HCT116 (cell line): ENCODE results near the gene LAMTOR4. TPM values are rescaled to one million over a fixed set of nuclear protein-coding genes. Genes with fewer than 3 reads are reported as not detected.

ENCODE experiments used
- ATAC-seq: fragments of 200-7000 bp; cut with Tn5 transposase; 2 replicates; pipeline ENCODE4 v1.9.1; 2020; ENCODE audit warnings: mild to moderate bottlenecking, moderate library complexity
- BruUV-seq: library from RNA; stranded (reverse); fragments of 400-500 nt; replicated peaks from 2 replicates; lab custom pipeline; 2021; lab: Mats Ljungman, UMichigan
- CTCF ChIA-PET: fragments of 300-600 bp; sonication (Branson Sonifier 250); formaldehyde crosslinking; loops from one replicate; lab custom pipeline; 2021; ENCODE audit warnings: antibody characterized with exemption; lab: Charles Lee
- POLR2A ChIA-PET: fragments of 300-600, 350-600 bp; sonication (Branson Sonifier 250); formaldehyde crosslinking; loops from one replicate; lab custom pipeline; 2021; ENCODE audit warnings: antibody characterized with exemption; lab: Charles Lee
- RAD21 ChIA-PET, 2 experiments: fragments of 300-600 bp; sonication (Branson Sonifier 250); formaldehyde crosslinking; loops; one replicate each; lab custom pipeline; 2023; ENCODE audit warnings: low total read pairs in 2 of 2; ENCODE audit not compliant: uncharacterized antibody in 2 of 2, unreplicated experiment in 2 of 2, low non-redundant PET in 1 of 2; lab: Charles Lee
- DNase-seq: peaks from one replicate; pipeline ENCODE4 v3.0.0-alpha.2; 2010; ENCODE audit warnings: low read depth, low spot score
- H2AFZ ChIP-seq: fragments of 200-600 bp; shearing (Covaris generic), sonication (generic); 2 replicates; pipeline ENCODE4 v1.6.1; 2017; ENCODE audit warnings: low read depth, mixed run types, mixed read lengths, antibody characterized with exemption, low read length; ENCODE audit not compliant: poor library complexity, severe bottlenecking
- H3K27ac ChIP-seq: 2 replicates; pipeline ENCODE4 v1.5.1; 2012; ENCODE audit warnings: low read depth, low read length
- H3K27me3 ChIP-seq: fragments of 200-600 bp; sonication (generic); 2 replicates; pipeline ENCODE4 v1.6.1; 2016; ENCODE audit warnings: mixed run types, low read length, mixed read lengths; ENCODE audit not compliant: insufficient read depth
- H3K36me3 ChIP-seq, 2 experiments: fragments of 200-500 bp in 1 of 2; fragments of 200-600 bp in 1 of 2; sonication (Bioruptor generic) in 1 of 2; sonication (generic) in 1 of 2; 2 replicates each; pipeline versions ENCODE4 v1.5.1 to v1.6.1; 2014 to 2016; ENCODE audit warnings: low read length in 2 of 2, inconsistent platforms in 1 of 2, mixed read lengths in 1 of 2, mixed run types in 1 of 2; ENCODE audit not compliant: insufficient read depth in 2 of 2, control insufficient read depth in 1 of 2
- H3K4me1 ChIP-seq, 2 experiments: fragments of 200-600 bp in 1 of 2; sonication (generic) in 1 of 2; 2 replicates each; pipeline versions ENCODE4 v1.5.1 to v1.6.1; 2012 to 2017; ENCODE audit warnings: low read length in 2 of 2, inconsistent platforms in 1 of 2, mild to moderate bottlenecking in 1 of 2, mixed read lengths in 1 of 2, mixed run types in 1 of 2, moderate library complexity in 1 of 2; ENCODE audit not compliant: insufficient read depth in 2 of 2, control insufficient read depth in 1 of 2
- H3K4me2 ChIP-seq: fragments of 200-600 bp; sonication (generic); 2 replicates; pipeline ENCODE4 v1.6.1; 2017; ENCODE audit warnings: mixed run types, low read length, mixed read lengths
- H3K4me3 ChIP-seq, 2 experiments: fragments of 200-600 bp in 1 of 2; sonication (generic) in 1 of 2; replicated peaks in 1 of 2; 2 replicates each; pipeline ENCODE4 v1.5.1; 2011 to 2016; ENCODE audit warnings: low read length in 2 of 2, control low read depth in 1 of 2, low read depth in 1 of 2, mild to moderate bottlenecking in 1 of 2, mixed read lengths in 1 of 2, mixed run types in 1 of 2
- H3K79me2 ChIP-seq: fragments of 200-600 bp; sonication (generic); 2 replicates; pipeline ENCODE4 v1.6.1; 2017; ENCODE audit warnings: mild to moderate bottlenecking, mixed run types, low read length, moderate library complexity, mixed read lengths; ENCODE audit not compliant: insufficient read depth
- H3K9ac ChIP-seq: fragments of 200-600 bp; sonication (generic); 2 replicates; pipeline ENCODE4 v1.6.1; 2016; ENCODE audit warnings: low read length, mixed read lengths
- H3K9me2 ChIP-seq: fragments of 200-600 bp; sonication (generic), shearing (Covaris generic); 2 replicates; pipeline ENCODE4 v1.6.1; 2017; ENCODE audit warnings: mixed run types, mild to moderate bottlenecking, moderate library complexity; ENCODE audit not compliant: insufficient read depth
- H3K9me3 ChIP-seq, 2 experiments: fragments of 200-500 bp in 1 of 2; fragments of 200-600 bp in 1 of 2; sonication (Bioruptor generic) in 1 of 2; sonication (generic) in 1 of 2; 2 replicates each; pipeline ENCODE4 v1.6.1; 2014 to 2017; ENCODE audit warnings: low read length in 2 of 2, mixed read lengths in 2 of 2, inconsistent platforms in 1 of 2, low read depth in 1 of 2, mild to moderate bottlenecking in 1 of 2, mixed run types in 1 of 2, moderate library complexity in 1 of 2; ENCODE audit not compliant: control insufficient read depth in 1 of 2, insufficient read depth in 1 of 2
- H4K20me1 ChIP-seq: fragments of 200-600 bp; sonication (generic), shearing (Covaris generic); 2 replicates; pipeline ENCODE4 v1.6.1; 2017; ENCODE audit warnings: mixed run types, mild to moderate bottlenecking, moderate library complexity; ENCODE audit not compliant: insufficient read depth
- ATF3 ChIP-seq: IDR thresholded peaks from 2 replicates; pipeline ENCODE4 v1.6.1; 2012
- CBX3 ChIP-seq: IDR thresholded peaks from 2 replicates; pipeline ENCODE4 v1.6.1; 2012; ENCODE audit warnings: low read depth
- CEBPB ChIP-seq: IDR thresholded peaks from 2 replicates; pipeline ENCODE4 v1.6.1; 2012; ENCODE audit warnings: low read depth
- EGR1 ChIP-seq: IDR thresholded peaks from 2 replicates; pipeline ENCODE4 v1.6.1; 2012; ENCODE audit warnings: low read depth
- ELF1 ChIP-seq: IDR thresholded peaks from 2 replicates; pipeline ENCODE4 v1.6.1; 2012; ENCODE audit warnings: low read depth, borderline replicate concordance
- EZH2 ChIP-seq: fragments of 200-600 bp; sonication (generic); IDR thresholded peaks from 2 replicates; pipeline ENCODE4 v1.6.1; 2017; ENCODE audit warnings: antibody characterized with exemption, mixed run types
- EZH2phosphoT487 ChIP-seq: fragments of 200-600 bp; IDR thresholded peaks from 2 replicates; pipeline ENCODE4 v1.6.1; 2018; ENCODE audit warnings: antibody characterized with exemption, borderline replicate concordance
- FOSL1 ChIP-seq: IDR thresholded peaks from 2 replicates; pipeline ENCODE4 v1.6.1; 2012; ENCODE audit warnings: low read depth
- JUND ChIP-seq: IDR thresholded peaks from 2 replicates; pipeline ENCODE4 v1.6.1; 2012
- POLR2A ChIP-seq: IDR thresholded peaks from 2 replicates; pipeline ENCODE4 v1.7.0; 2011; ENCODE audit warnings: borderline replicate concordance; ENCODE audit not compliant: insufficient read depth, insufficient read length; ENCODE audit errors: extremely low read depth
- POLR2AphosphoS5 ChIP-seq: IDR thresholded peaks from 2 replicates; pipeline ENCODE4 v1.6.1; 2011; ENCODE audit warnings: mild to moderate bottlenecking, low read depth, low read length, moderate library complexity
- RAD21 ChIP-seq: IDR thresholded peaks from 2 replicates; pipeline ENCODE4 v1.6.1; 2012; ENCODE audit warnings: low read depth, mild to moderate bottlenecking
- SIN3A ChIP-seq: IDR thresholded peaks from 2 replicates; pipeline ENCODE4 v1.6.1; 2012; ENCODE audit warnings: low read depth
- SP1 ChIP-seq: IDR thresholded peaks from 2 replicates; pipeline ENCODE4 v1.6.1; 2012; ENCODE audit warnings: low read depth
- SRF ChIP-seq: IDR thresholded peaks from 2 replicates; pipeline ENCODE4 v1.6.1; 2012; ENCODE audit warnings: low read depth
- TCF7L2 ChIP-seq: IDR thresholded peaks from 2 replicates; pipeline ENCODE4 v1.7.0; 2011; ENCODE audit warnings: borderline replicate concordance, inconsistent platforms; ENCODE audit not compliant: insufficient read depth, insufficient read length; ENCODE audit errors: extremely low read depth
- YY1 ChIP-seq: IDR thresholded peaks from 2 replicates; pipeline ENCODE4 v1.6.1; 2011; ENCODE audit warnings: low read length, low read depth, moderate library complexity, mild to moderate bottlenecking; ENCODE audit not compliant: insufficient replicate concordance; ENCODE audit errors: extremely low read depth
- ZFX ChIP-seq: fragments of 450-650 bp; IDR thresholded peaks from 2 replicates; pipeline ENCODE4 v1.6.1; 2017
- ZNF274 ChIP-seq: fragments of 200-500 bp; sonication (Bioruptor generic); IDR thresholded peaks from 2 replicates; pipeline ENCODE4 v1.6.1; 2014; ENCODE audit warnings: mild to moderate bottlenecking, low read depth, low read length, inconsistent platforms
- intact Hi-C: fragments of 100-400 bp; cut with micrococcal nuclease; formaldehyde crosslinking; loops from 2 replicates; pipeline ENCODE4 v1.10.0; 2022
- total RNA-seq: library from RNA; stranded (reverse); gene quantifications from one replicate; pipeline ENCODE4 v1.2.1, GENCODE V29; 2021; ENCODE audit not compliant: unreplicated experiment
- TF ChIP-seq, protein P1 (sequence below): IDR thresholded peaks from 2 replicates; pipeline ENCODE4 v1.6.1; 2011; ENCODE audit warnings: mild to moderate bottlenecking, low read length, moderate library complexity; ENCODE audit not compliant: insufficient replicate concordance; ENCODE audit errors: extremely low read depth
- TF ChIP-seq, protein P2 (sequence below): IDR thresholded peaks from 2 replicates; pipeline ENCODE4 v1.6.1; 2012
- TF ChIP-seq, protein P3 (sequence below): IDR thresholded peaks from 2 replicates; pipeline ENCODE4 v1.6.1; 2012; ENCODE audit warnings: low read depth

The LAMTOR4 gene
- total RNA-seq, 1 experiment from 2014 or later = 152 TPM

GRCh38 chr7:100190048-100190711, 41.5 kb downstream of the LAMTOR4 start:
- ATAC-seq (peak; percentile 80), DNase-seq (peak; percentile 42)
- Histone ChIP-seq H3K4me2 (peak overlapping the region; percentile 15; the same call in 1 of the 2 replicates), H2AFZ (no peak overlapping the region), H3K36me3 (no peaks in the 10 kb centered on the region), H3K27ac (no peak overlapping the region), H3K9ac (no peak overlapping the region), H3K9me3 (no peaks in the 10 kb centered on the region), H3K27me3 (no peaks in the 10 kb centered on the region), H4K20me1 (no peaks in the 10 kb centered on the region), H3K4me3 (no peak overlapping the region), H3K9me2 (no peaks in the 10 kb centered on the region), H3K79me2 (no peaks in the 10 kb centered on the region), H3K4me1 (peaks cover 0 to 4% of the 10 kb centered on the region in 2 experiments; a peak in 2 of 4 replicates)
- BruUV-seq = TSS peak; percentile 86
- intact Hi-C loops = loop anchor here (10.0 kb wide), 1 partner anchor 215 kb away; no protein-coding TSS in a partner anchor
- POLR2A ChIA-PET = interaction anchor here (1.0 kb wide), 1 partner anchor 42 kb away, joined by 3 read pairs; the partner anchor contains the start of gene LAMTOR4
- CTCF ChIA-PET = interaction anchor here (0.8 to 2.2 kb wide), 7 partner anchors 13 to 155 kb away, joined by 3 to 11 read pairs (median 3); partner anchors contain the start of genes GPC2 and STAG3
- RAD21 ChIA-PET = no interaction called here
- TF ChIP-seq, protein P1, sequence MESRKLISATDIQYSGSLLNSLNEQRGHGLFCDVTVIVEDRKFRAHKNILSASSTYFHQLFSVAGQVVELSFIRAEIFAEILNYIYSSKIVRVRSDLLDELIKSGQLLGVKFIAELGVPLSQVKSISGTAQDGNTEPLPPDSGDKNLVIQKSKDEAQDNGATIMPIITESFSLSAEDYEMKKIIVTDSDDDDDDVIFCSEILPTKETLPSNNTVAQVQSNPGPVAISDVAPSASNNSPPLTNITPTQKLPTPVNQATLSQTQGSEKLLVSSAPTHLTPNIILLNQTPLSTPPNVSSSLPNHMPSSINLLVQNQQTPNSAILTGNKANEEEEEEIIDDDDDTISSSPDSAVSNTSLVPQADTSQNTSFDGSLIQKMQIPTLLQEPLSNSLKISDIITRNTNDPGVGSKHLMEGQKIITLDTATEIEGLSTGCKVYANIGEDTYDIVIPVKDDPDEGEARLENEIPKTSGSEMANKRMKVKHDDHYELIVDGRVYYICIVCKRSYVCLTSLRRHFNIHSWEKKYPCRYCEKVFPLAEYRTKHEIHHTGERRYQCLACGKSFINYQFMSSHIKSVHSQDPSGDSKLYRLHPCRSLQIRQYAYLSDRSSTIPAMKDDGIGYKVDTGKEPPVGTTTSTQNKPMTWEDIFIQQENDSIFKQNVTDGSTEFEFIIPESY = no peak
- TF ChIP-seq YY1 = no peak
- no peak for TF ChIP-seq JUND
- no peak for TF ChIP-seq ZNF274
- TF ChIP-seq CEBPB = peak; percentile 61; the same call in 1 of the 2 replicates
- TF ChIP-seq SP1 = no peak
- no peak for TF ChIP-seq CBX3
- TF ChIP-seq POLR2AphosphoS5 = peak; percentile 31; the same call in 1 of the 2 replicates
- TF ChIP-seq TCF7L2 = no peak
- no peak for TF ChIP-seq SIN3A
- 0 out of 2 replicates have a peak, but pooled peaks have one; percentile 27 for TF ChIP-seq ATF3
- TF ChIP-seq, protein P2, sequence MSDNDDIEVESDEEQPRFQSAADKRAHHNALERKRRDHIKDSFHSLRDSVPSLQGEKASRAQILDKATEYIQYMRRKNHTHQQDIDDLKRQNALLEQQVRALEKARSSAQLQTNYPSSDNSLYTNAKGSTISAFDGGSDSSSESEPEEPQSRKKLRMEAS = no peak
- TF ChIP-seq EZH2 = no peak
- TF ChIP-seq ZFX = no peak
- TF ChIP-seq EZH2phosphoT487 = no peak
- no peak for TF ChIP-seq ELF1
- TF ChIP-seq SRF = 0 out of 2 replicates have a peak, but pooled peaks have one; percentile 35
- TF ChIP-seq FOSL1 = no peak
- TF ChIP-seq RAD21 = peak; percentile 62
- TF ChIP-seq, protein P3, sequence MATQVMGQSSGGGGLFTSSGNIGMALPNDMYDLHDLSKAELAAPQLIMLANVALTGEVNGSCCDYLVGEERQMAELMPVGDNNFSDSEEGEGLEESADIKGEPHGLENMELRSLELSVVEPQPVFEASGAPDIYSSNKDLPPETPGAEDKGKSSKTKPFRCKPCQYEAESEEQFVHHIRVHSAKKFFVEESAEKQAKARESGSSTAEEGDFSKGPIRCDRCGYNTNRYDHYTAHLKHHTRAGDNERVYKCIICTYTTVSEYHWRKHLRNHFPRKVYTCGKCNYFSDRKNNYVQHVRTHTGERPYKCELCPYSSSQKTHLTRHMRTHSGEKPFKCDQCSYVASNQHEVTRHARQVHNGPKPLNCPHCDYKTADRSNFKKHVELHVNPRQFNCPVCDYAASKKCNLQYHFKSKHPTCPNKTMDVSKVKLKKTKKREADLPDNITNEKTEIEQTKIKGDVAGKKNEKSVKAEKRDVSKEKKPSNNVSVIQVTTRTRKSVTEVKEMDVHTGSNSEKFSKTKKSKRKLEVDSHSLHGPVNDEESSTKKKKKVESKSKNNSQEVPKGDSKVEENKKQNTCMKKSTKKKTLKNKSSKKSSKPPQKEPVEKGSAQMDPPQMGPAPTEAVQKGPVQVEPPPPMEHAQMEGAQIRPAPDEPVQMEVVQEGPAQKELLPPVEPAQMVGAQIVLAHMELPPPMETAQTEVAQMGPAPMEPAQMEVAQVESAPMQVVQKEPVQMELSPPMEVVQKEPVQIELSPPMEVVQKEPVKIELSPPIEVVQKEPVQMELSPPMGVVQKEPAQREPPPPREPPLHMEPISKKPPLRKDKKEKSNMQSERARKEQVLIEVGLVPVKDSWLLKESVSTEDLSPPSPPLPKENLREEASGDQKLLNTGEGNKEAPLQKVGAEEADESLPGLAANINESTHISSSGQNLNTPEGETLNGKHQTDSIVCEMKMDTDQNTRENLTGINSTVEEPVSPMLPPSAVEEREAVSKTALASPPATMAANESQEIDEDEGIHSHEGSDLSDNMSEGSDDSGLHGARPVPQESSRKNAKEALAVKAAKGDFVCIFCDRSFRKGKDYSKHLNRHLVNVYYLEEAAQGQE = no peak
- TF ChIP-seq EGR1 = no peak
- no peak for TF ChIP-seq POLR2A
